ENCODE results near the gene PPARD. TPM values are rescaled to one million over a fixed set of nuclear protein-coding genes. Genes with fewer than 3 reads are reported as not detected.

PPARD gene
- total and polyA plus RNA-seq, 2 donors from 2014 or later, result 13.2 to 24.4 TPM

DNA sequence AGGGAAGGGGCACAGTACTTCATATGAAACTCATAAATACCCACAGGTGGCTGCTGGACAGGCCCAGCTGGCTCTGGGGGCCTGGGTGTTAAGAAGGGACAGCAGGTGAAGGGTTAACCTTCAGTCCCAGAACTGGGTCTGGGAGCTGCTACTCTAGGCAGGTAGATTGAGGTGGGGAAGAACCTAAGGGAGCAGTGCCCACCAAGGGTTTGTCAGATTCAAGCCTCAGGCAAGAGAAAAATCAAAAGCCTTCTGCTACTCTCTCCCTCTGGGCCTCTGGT is 131.4 kb downstream of the PPARD start:
- Histone ChIP-seq H3K4me3 (ENCODE audit: low read length in 3 of 3) (no peak overlapping the region), H3K4me1 (ENCODE audit: control insufficient read depth in 2 of 3, insufficient read depth in 2 of 3, low read depth in 1 of 3, low read length in 3 of 3) (peaks cover 3 to 9% (median 8%) of the 10 kb centered on the region in 3 donors), H3K9ac (ENCODE audit: low read length in 3 of 3) (no peak overlapping the region), H3K27ac (ENCODE audit: low read depth in 2 of 2, low read length in 2 of 2) (no peak overlapping the region), H3K9me3 (ENCODE audit: control insufficient read depth in 2 of 3, insufficient read depth in 1 of 3, low read length in 3 of 3) (no peaks in the 10 kb centered on the region), H3K27me3 (ENCODE audit: control insufficient read depth, insufficient read depth, low read length) (no peaks in the 10 kb centered on the region), H3K36me3 (ENCODE audit: control insufficient read depth in 2 of 3, insufficient read depth in 3 of 3, low read length in 3 of 3) (peaks cover 0 to 18% (median 7%) of the 10 kb centered on the region in 3 donors)
- DNase-seq (no peak), FAIRE-seq (no peak)
- intact Hi-C loops (cut with DNase I), result no loop called here
- TF ChIP-seq, protein P1, sequence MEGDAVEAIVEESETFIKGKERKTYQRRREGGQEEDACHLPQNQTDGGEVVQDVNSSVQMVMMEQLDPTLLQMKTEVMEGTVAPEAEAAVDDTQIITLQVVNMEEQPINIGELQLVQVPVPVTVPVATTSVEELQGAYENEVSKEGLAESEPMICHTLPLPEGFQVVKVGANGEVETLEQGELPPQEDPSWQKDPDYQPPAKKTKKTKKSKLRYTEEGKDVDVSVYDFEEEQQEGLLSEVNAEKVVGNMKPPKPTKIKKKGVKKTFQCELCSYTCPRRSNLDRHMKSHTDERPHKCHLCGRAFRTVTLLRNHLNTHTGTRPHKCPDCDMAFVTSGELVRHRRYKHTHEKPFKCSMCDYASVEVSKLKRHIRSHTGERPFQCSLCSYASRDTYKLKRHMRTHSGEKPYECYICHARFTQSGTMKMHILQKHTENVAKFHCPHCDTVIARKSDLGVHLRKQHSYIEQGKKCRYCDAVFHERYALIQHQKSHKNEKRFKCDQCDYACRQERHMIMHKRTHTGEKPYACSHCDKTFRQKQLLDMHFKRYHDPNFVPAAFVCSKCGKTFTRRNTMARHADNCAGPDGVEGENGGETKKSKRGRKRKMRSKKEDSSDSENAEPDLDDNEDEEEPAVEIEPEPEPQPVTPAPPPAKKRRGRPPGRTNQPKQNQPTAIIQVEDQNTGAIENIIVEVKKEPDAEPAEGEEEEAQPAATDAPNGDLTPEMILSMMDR (IDR thresholded peaks at IDR 0.05; ENCODE audit: borderline replicate concordance, extremely low read depth, insufficient read depth), result no peak

- peak in 1 of 5 donors; percentile 57 for DNase-seq
- Histone ChIP-seq H3K4me3 (ENCODE audit: low read length in 3 of 3) (no peak overlapping the region), H3K9me3 (ENCODE audit: control insufficient read depth in 2 of 3, insufficient read depth in 1 of 3, low read length in 3 of 3) (no peaks in the 10 kb centered on the region), H3K36me3 (ENCODE audit: control insufficient read depth in 2 of 3, insufficient read depth in 3 of 3, low read length in 3 of 3) (peaks cover 0 to 18% (median 9%) of the 10 kb centered on the region in 3 donors), H3K9ac (ENCODE audit: low read length in 3 of 3) (no peak overlapping the region), H3K27ac (ENCODE audit: low read depth in 2 of 2, low read length in 2 of 2) (no peak overlapping the region), H3K4me1 (ENCODE audit: control insufficient read depth in 2 of 3, insufficient read depth in 2 of 3, low read depth in 1 of 3, low read length in 3 of 3) (peaks cover 3 to 9% (median 8%) of the 10 kb centered on the region in 3 donors), H3K27me3 (ENCODE audit: control insufficient read depth, insufficient read depth, low read length) (no peaks in the 10 kb centered on the region)
- intact Hi-C loops (cut with DNase I), result no loop called here
- FAIRE-seq, result no peak
- TF ChIP-seq, protein P1 (IDR thresholded peaks at IDR 0.05; ENCODE audit: borderline replicate concordance, extremely low read depth, insufficient read depth), result no peak
Observed at GRCh38 chr6:35474131-35474941, 132.0 kb downstream of the PPARD start.

- Histone ChIP-seq H3K36me3 (ENCODE audit: control insufficient read depth in 2 of 3, insufficient read depth in 3 of 3, low read length in 3 of 3) (peaks cover 0 to 13% (median 9%) of the 10 kb centered on the region in 3 donors), H3K9ac (ENCODE audit: low read length in 3 of 3) (no peak overlapping the region)
Observed at GRCh38 chr6:35474942-35475570, 132.7 kb downstream of the PPARD start.

More at GRCh38 chr6:35474942-35475570, 132.7 kb downstream of the PPARD start:
- H3K27ac ChIP-seq (ENCODE audit: low read depth in 2 of 2, low read length in 2 of 2), result no peak overlapping the region
- intact Hi-C loops (cut with DNase I), result no loop called here
- TF ChIP-seq, protein P1 (IDR thresholded peaks at IDR 0.05; ENCODE audit: borderline replicate concordance, extremely low read depth, insufficient read depth), result no peak
- H3K4me1 ChIP-seq (ENCODE audit: control insufficient read depth in 2 of 3, insufficient read depth in 2 of 3, low read depth in 1 of 3, low read length in 3 of 3), result peaks cover under 1 to 4% (median 2%) of the 10 kb centered on the region in 3 donors
- H3K27me3 ChIP-seq (ENCODE audit: control insufficient read depth, insufficient read depth, low read length), result no peaks in the 10 kb centered on the region
- FAIRE-seq (no peak), DNase-seq (peak in 1 of 5 donors; percentile 63)
- no peak overlapping the region for H3K4me3 ChIP-seq (ENCODE audit: low read length in 3 of 3)
- H3K9me3 ChIP-seq (ENCODE audit: control insufficient read depth in 2 of 3, insufficient read depth in 1 of 3, low read length in 3 of 3), result no peaks in the 10 kb centered on the region
